A549 (cell line): Measurements from ENCODE around the gene KLF5.

ENCODE experiments used
- CBX8 ChIP-seq: fragments of 200-600 bp; sonication (generic); IDR thresholded peaks from 2 replicates; pipeline ENCODE4 v1.6.1; 2016
- CHD2 ChIP-seq: fragments of 150-350 bp; IDR thresholded peaks from 2 replicates; pipeline ENCODE4 v1.6.1; 2014; ENCODE audit warnings: low read length; ENCODE audit not compliant: partially characterized antibody
- CHD4 ChIP-seq: fragments of 200-600 bp; sonication (generic); IDR thresholded peaks from 2 replicates; pipeline ENCODE4 v1.6.1; 2016; ENCODE audit warnings: antibody characterized with exemption, mild to moderate bottlenecking, borderline replicate concordance
- MAZ ChIP-seq: fragments of 150-350 bp; IDR thresholded peaks from 2 replicates; pipeline ENCODE4 v1.6.1; 2014; ENCODE audit warnings: antibody characterized with exemption, low read depth, low read length, borderline replicate concordance
- POLR2A ChIP-seq: IDR thresholded peaks from 2 replicates; pipeline ENCODE4 v1.6.1; 2012; ENCODE audit warnings: mild to moderate bottlenecking, low read length
- TF ChIP-seq, protein P1 (sequence below): IDR thresholded peaks from 2 replicates; pipeline ENCODE4 v1.6.1; 2012
- TF ChIP-seq, protein P2 (sequence below): fragments of >200 bp; sonication (Bioruptor Twin); formaldehyde crosslinking; IDR thresholded peaks from 3 replicates; pipeline ENCODE4 v1.5.1; 2016
- TF ChIP-seq, protein P3 (sequence below): fragments of 200-600 bp; sonication (generic); IDR thresholded peaks from 2 replicates; pipeline ENCODE4 v1.6.1; 2016; ENCODE audit warnings: antibody characterized with exemption, mild to moderate bottlenecking, moderate library complexity

DNA sequence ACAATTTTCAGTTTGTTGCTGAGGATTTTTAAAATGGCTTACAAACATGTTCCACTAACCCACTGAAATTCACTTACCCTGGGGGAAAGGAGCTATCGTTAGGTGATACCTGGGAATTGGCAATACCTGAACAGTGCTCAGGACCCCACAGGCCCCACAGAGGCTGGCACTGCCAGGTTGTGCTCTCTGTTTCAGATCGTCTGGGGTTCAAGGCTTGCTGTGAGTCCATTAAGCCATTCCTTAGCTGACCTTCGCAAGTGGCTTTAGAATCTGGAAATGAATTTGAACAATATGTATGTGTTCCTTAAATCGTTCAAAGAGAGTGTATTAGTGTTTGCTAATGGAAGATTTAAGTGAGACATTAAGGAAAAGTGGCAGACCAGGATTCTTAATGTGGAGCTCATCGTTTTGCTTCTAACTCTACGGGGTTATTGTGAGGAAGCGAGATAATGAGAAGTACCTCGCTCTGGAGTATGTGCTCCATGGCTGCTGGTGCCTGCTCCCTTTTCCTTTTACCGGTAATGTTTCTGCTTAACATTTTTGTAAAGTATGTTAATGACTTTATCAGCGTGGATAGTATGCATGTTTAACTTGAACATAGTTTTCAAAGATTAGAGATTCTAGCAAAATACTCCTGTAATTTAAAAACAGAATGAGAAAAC lies 13.6 kb downstream of the KLF5 start:
- TF ChIP-seq POLR2A = no peak
- TF ChIP-seq, protein P1, sequence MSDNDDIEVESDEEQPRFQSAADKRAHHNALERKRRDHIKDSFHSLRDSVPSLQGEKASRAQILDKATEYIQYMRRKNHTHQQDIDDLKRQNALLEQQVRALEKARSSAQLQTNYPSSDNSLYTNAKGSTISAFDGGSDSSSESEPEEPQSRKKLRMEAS = no peak
- no peak for TF ChIP-seq CHD2
- TF ChIP-seq, protein P2, sequence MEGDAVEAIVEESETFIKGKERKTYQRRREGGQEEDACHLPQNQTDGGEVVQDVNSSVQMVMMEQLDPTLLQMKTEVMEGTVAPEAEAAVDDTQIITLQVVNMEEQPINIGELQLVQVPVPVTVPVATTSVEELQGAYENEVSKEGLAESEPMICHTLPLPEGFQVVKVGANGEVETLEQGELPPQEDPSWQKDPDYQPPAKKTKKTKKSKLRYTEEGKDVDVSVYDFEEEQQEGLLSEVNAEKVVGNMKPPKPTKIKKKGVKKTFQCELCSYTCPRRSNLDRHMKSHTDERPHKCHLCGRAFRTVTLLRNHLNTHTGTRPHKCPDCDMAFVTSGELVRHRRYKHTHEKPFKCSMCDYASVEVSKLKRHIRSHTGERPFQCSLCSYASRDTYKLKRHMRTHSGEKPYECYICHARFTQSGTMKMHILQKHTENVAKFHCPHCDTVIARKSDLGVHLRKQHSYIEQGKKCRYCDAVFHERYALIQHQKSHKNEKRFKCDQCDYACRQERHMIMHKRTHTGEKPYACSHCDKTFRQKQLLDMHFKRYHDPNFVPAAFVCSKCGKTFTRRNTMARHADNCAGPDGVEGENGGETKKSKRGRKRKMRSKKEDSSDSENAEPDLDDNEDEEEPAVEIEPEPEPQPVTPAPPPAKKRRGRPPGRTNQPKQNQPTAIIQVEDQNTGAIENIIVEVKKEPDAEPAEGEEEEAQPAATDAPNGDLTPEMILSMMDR = no peak
- TF ChIP-seq MAZ = no peak
- TF ChIP-seq, protein P3, sequence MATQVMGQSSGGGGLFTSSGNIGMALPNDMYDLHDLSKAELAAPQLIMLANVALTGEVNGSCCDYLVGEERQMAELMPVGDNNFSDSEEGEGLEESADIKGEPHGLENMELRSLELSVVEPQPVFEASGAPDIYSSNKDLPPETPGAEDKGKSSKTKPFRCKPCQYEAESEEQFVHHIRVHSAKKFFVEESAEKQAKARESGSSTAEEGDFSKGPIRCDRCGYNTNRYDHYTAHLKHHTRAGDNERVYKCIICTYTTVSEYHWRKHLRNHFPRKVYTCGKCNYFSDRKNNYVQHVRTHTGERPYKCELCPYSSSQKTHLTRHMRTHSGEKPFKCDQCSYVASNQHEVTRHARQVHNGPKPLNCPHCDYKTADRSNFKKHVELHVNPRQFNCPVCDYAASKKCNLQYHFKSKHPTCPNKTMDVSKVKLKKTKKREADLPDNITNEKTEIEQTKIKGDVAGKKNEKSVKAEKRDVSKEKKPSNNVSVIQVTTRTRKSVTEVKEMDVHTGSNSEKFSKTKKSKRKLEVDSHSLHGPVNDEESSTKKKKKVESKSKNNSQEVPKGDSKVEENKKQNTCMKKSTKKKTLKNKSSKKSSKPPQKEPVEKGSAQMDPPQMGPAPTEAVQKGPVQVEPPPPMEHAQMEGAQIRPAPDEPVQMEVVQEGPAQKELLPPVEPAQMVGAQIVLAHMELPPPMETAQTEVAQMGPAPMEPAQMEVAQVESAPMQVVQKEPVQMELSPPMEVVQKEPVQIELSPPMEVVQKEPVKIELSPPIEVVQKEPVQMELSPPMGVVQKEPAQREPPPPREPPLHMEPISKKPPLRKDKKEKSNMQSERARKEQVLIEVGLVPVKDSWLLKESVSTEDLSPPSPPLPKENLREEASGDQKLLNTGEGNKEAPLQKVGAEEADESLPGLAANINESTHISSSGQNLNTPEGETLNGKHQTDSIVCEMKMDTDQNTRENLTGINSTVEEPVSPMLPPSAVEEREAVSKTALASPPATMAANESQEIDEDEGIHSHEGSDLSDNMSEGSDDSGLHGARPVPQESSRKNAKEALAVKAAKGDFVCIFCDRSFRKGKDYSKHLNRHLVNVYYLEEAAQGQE = no peak
- no peak for TF ChIP-seq CBX8
- TF ChIP-seq CHD4 = no peak
